ENCODE results near the gene TAX1BP1. TPM values are rescaled to one million over a fixed set of nuclear protein-coding genes. Genes with fewer than 3 reads are reported as not detected.

The TAX1BP1 gene
- total and polyA plus RNA-seq, 2 donors (not counting 3 experiments of a cell fraction or from before 2014, with no cell fraction given): 77.7 to 93.2 TPM

- Histone ChIP-seq H4K20me1 (replicated peaks; ENCODE audit: control insufficient read depth, extremely low read depth, insufficient read depth, low read length) (no peaks in the 10 kb centered on the region), H3K27me3 (ENCODE audit: control insufficient read depth in 2 of 2, insufficient read depth in 2 of 2, low read length in 2 of 2) (no peaks in the 10 kb centered on the region), H3K36me3 (ENCODE audit: control insufficient read depth in 2 of 2, extremely low read depth in 1 of 2, insufficient read depth in 2 of 2, low read length in 2 of 2) (no peaks in the 10 kb centered on the region), H3K4me3 (replicated peaks in 1 of 3; ENCODE audit: insufficient read depth in 1 of 3, low read depth in 1 of 3, low read length in 3 of 3) (no peak overlapping the region), H3K4me2 (ENCODE audit: insufficient read depth, low read length) (no peak overlapping the region), H2AFZ (ENCODE audit: low read depth, low read length) (no peak overlapping the region), H3K9ac (replicated peaks; ENCODE audit: extremely low read depth, insufficient read depth, low read length) (no peak overlapping the region), H3K79me2 (ENCODE audit: control insufficient read depth, insufficient read depth, low read length) (no peaks in the 10 kb centered on the region), H3K4me1 (ENCODE audit: control insufficient read depth, extremely low read depth, insufficient read depth, low read length) (peaks cover 34% of the 10 kb centered on the region), H3K9me1 (replicated peaks; ENCODE audit: control insufficient read depth, extremely low read depth, insufficient read depth, low read length) (no peaks in the 10 kb centered on the region), H3K9me3 (replicated peaks; ENCODE audit: control insufficient read depth, insufficient read depth, low read length) (no peaks in the 10 kb centered on the region), H3K27ac (ENCODE audit: insufficient read depth, low read depth, low read length) (no peak overlapping the region)
- no peak for DNase-seq (ENCODE audit: low read depth, low spot score)
- TF ChIP-seq FOS (IDR thresholded peaks at IDR 0.05; ENCODE audit: borderline replicate concordance, insufficient read depth, low read length) (no peak), POLR2A (IDR thresholded peaks at IDR 0.05; ENCODE audit: low read depth, low read length) (no peak)
- ChIA-PET CTCF (no interaction called here), POLR2A (no interaction called here)
- intact Hi-C loops (cut with micrococcal nuclease): no loop called here
- no TSS peak for BruUV-seq (replicated peaks)
- dilution Hi-C loops (cut with MboI; ENCODE audit: extremely low pct_ligation_motif_present, low sequenced_read_pairs): no loop called here
- no peak for FAIRE-seq
Observed at GRCh38 chr7:27871086-27871485, 131.1 kb downstream of the TAX1BP1 start.

GRCh38 chr7:27871866-27872265 is 131.9 kb downstream of the TAX1BP1 start:
- CTCF ChIA-PET: interaction anchor here (0.9 to 1.6 kb wide), 3 partner anchors 11 to 97 kb away, joined by 3 to 4 read pairs (median 3); no protein-coding TSS in a partner anchor

More at GRCh38 chr7:27871866-27872265, 131.9 kb downstream of the TAX1BP1 start:
- Histone ChIP-seq H3K9me3 (replicated peaks; ENCODE audit: control insufficient read depth, insufficient read depth, low read length) (no peaks in the 10 kb centered on the region), H3K9ac (replicated peaks; ENCODE audit: extremely low read depth, insufficient read depth, low read length) (no peak overlapping the region), H3K36me3 (ENCODE audit: control insufficient read depth in 2 of 2, extremely low read depth in 1 of 2, insufficient read depth in 2 of 2, low read length in 2 of 2) (no peaks in the 10 kb centered on the region), H2AFZ (ENCODE audit: low read depth, low read length) (no peak overlapping the region), H3K9me1 (replicated peaks; ENCODE audit: control insufficient read depth, extremely low read depth, insufficient read depth, low read length) (no peaks in the 10 kb centered on the region), H3K4me3 (replicated peaks in 1 of 3; ENCODE audit: insufficient read depth in 1 of 3, low read depth in 1 of 3, low read length in 3 of 3) (no peak overlapping the region), H3K79me2 (ENCODE audit: control insufficient read depth, insufficient read depth, low read length) (no peaks in the 10 kb centered on the region), H4K20me1 (replicated peaks; ENCODE audit: control insufficient read depth, extremely low read depth, insufficient read depth, low read length) (no peaks in the 10 kb centered on the region), H3K27me3 (ENCODE audit: control insufficient read depth in 2 of 2, insufficient read depth in 2 of 2, low read length in 2 of 2) (no peaks in the 10 kb centered on the region), H3K27ac (ENCODE audit: insufficient read depth, low read depth, low read length) (no peak overlapping the region), H3K4me1 (ENCODE audit: control insufficient read depth, extremely low read depth, insufficient read depth, low read length) (peaks cover 34% of the 10 kb centered on the region), H3K4me2 (ENCODE audit: insufficient read depth, low read length) (no peak overlapping the region)
- FAIRE-seq (no peak), DNase-seq (ENCODE audit: low read depth, low spot score) (no peak)
- TF ChIP-seq JUN (IDR thresholded peaks at IDR 0.05; ENCODE audit: borderline replicate concordance, insufficient read depth, insufficient read length, low read depth) (no peak), POLR2AphosphoS5 (IDR thresholded peaks at IDR 0.05; ENCODE audit: insufficient read depth, low read depth, low read length) (no peak), MYC (IDR thresholded peaks at IDR 0.05; ENCODE audit: low read depth, low read length) (no peak)
- intact Hi-C loops (cut with micrococcal nuclease): no loop called here
- dilution Hi-C loops (cut with MboI; ENCODE audit: extremely low pct_ligation_motif_present, low sequenced_read_pairs): no loop called here
- no TSS peak for BruUV-seq (replicated peaks)
- POLR2A ChIA-PET: no interaction called here

All from endothelial cell of umbilical vein (primary cell).